ENCODE results near the gene ARHGDIG.
"Not testable (repeated sequence)": the region's sequence is repeated elsewhere in the genome, so short reads cannot be mapped to it uniquely, and the experiment has no call there.

Gene ARHGDIG

GRCh38 chr16:280552-280951 lies at the start of gene ARHGDIG:
Gene ARHGDIG, plus strand, starts transcription at chr16:280591. Its CDS starts 90 bp downstream, at chr16:280681.
- no peak for DNase-seq (ENCODE audit: low spot score)

- DNase-seq (ENCODE audit: low spot score) = no peak
Measured at GRCh38 chr16:230949-231348, 49.4 kb upstream of the ARHGDIG start.

- peak; percentile 97 for DNase-seq (ENCODE audit: low spot score)
Measured at GRCh38 chr16:234468-235305, 45.7 kb upstream of the ARHGDIG start, which contains the start of gene FAM234A. Gene FAM234A, plus strand, starts transcription at chr16:234821. Its CDS starts 19,593 bp downstream, at chr16:254414.

- DNase-seq (ENCODE audit: low spot score) = no peak
Measured at GRCh38 chr16:239948-240277, 40.5 kb upstream of the ARHGDIG start.

- DNase-seq (ENCODE audit: low spot score) = no peak
Measured at GRCh38 chr16:240559-240958, 39.8 kb upstream of the ARHGDIG start.

GRCh38 chr16:242281-242680 lies 38.1 kb upstream of the ARHGDIG start:
- no peak for DNase-seq (ENCODE audit: low spot score)

- no peak for DNase-seq (ENCODE audit: low spot score)
Measured at GRCh38 chr16:243348-243747, 37.0 kb upstream of the ARHGDIG start.

GRCh38 chr16:245105-245504 lies 35.3 kb upstream of the ARHGDIG start:
- no peak for DNase-seq (ENCODE audit: low spot score)

GRCh38 chr16:247027-247426 lies 33.4 kb upstream of the ARHGDIG start:
- DNase-seq (ENCODE audit: low spot score) = no peak

- no peak for DNase-seq (ENCODE audit: low spot score)
Measured at GRCh38 chr16:249431-249830, 31.0 kb upstream of the ARHGDIG start.

GRCh38 chr16:252366-253337 lies 27.7 kb upstream of the ARHGDIG start:
- DNase-seq (ENCODE audit: low spot score) = no peak

- no peak for DNase-seq (ENCODE audit: low spot score)
Measured at GRCh38 chr16:253833-254232, 26.6 kb upstream of the ARHGDIG start.

GRCh38 chr16:254461-254860 lies 25.9 kb upstream of the ARHGDIG start:
- no peak for DNase-seq (ENCODE audit: low spot score)

GRCh38 chr16:255183-255582 lies 25.2 kb upstream of the ARHGDIG start:
- DNase-seq (ENCODE audit: low spot score) = no peak

- DNase-seq (ENCODE audit: low spot score) = not testable (repeated sequence)
Measured at GRCh38 chr16:258091-258490, 22.3 kb upstream of the ARHGDIG start.

GRCh38 chr16:259226-259625 lies 21.2 kb upstream of the ARHGDIG start:
- DNase-seq (ENCODE audit: low spot score) = no peak

GRCh38 chr16:259814-260253 lies 20.6 kb upstream of the ARHGDIG start:
- DNase-seq (ENCODE audit: low spot score) = no peak

- DNase-seq (ENCODE audit: low spot score) = no peak
Measured at GRCh38 chr16:260326-260725, 20.1 kb upstream of the ARHGDIG start.

- DNase-seq (ENCODE audit: low spot score) = no peak
Measured at GRCh38 chr16:261031-261691, 19.2 kb upstream of the ARHGDIG start.

- DNase-seq (ENCODE audit: low spot score) = no peak
Measured at GRCh38 chr16:262121-262745, 18.2 kb upstream of the ARHGDIG start.

- DNase-seq (ENCODE audit: low spot score) = no peak
Measured at GRCh38 chr16:263182-263774, 17.1 kb upstream of the ARHGDIG start.

All from COLO829 (cell line).